NT2/D1 (cell line): ENCODE measurements around the gene HCFC1.

ENCODE experiments used
- SUZ12 ChIP-seq: IDR thresholded peaks from 2 replicates; pipeline ENCODE4 v1.6.1; 2011; ENCODE audit not compliant: insufficient read length, insufficient read depth; ENCODE audit errors: extremely low read depth
- YY1 ChIP-seq: IDR thresholded peaks from 2 replicates; pipeline ENCODE4 v1.6.1; 2011; ENCODE audit not compliant: insufficient read length, insufficient read depth
- ZNF274 ChIP-seq: IDR thresholded peaks from 2 replicates; pipeline ENCODE4 v1.6.1; 2011; ENCODE audit warnings: mild to moderate bottlenecking, low read depth, low read length

DNA sequence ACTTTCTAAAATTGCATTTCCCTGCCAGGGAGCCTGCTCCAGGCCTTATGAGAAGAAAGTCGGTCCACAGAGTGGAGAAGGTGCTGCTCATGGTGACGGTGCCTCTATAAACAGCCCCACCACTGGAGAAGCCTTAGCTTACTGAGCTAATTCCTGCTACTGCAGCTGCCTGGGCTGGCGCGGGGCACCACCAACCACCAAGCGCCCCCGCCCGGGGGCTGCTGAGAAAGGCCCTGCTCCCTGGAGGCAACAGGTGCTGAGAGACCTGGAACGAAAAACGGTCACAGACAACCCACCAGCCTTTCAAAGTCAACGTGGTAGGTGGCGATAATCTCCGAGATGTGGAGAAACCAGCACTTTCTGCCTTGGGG is 2.9 kb downstream of the HCFC1 start:
- no peak for TF ChIP-seq YY1
- no peak for TF ChIP-seq SUZ12
- no peak for TF ChIP-seq ZNF274
